CD4-positive, alpha-beta T cell treated with Interleukin-15 for 4 hours (primary cell): ENCODE data around the gene MAN2C1.

Experiments used
- DNase-seq: peaks from one replicate; pipeline ENCODE4 v3.0.0-alpha.2; 2020; ENCODE audit warnings: low spot score

Gene MAN2C1

GRCh38 chr15:75307778-75308390, 60.5 kb downstream of the MAN2C1 start:
- no peak for DNase-seq

DNA sequence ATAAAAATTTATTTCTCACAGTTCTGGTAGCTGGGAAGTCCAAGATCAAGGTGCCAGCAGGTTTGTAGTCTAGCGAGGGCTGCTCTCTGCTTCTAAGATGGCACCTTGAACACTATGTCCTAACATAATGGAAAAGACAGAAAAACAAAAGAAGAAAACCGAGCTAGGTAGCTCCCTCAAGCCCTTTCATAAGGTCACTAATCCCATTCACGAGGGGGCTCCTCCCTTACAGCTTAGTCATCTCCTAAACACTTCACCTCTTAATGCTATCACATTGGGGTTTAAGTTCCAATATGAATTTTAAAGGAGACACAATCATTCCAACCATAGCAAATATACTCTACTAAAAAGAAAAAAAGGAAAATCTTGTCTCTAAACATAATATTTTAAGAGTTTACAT, 62.2 kb downstream of the MAN2C1 start:
- no peak for DNase-seq
